ENCODE data around the gene TIMM10.

TIMM10 gene

GRCh38 chr11:57481915-57482781 is 48.4 kb downstream of the TIMM10 start:
- DNase-seq: no peak

- DNase-seq: no peak
Observed at GRCh38 chr11:57481315-57481714, 49.2 kb downstream of the TIMM10 start.

- peak; percentile 72 for DNase-seq
Observed at GRCh38 chr11:57480409-57481137, 50.0 kb downstream of the TIMM10 start.

GRCh38 chr11:57479911-57480310 is 50.6 kb downstream of the TIMM10 start:
- no peak for DNase-seq

GRCh38 chr11:57479021-57479663 is 51.4 kb downstream of the TIMM10 start:
- DNase-seq: no peak
